ENCODE results near the gene PIH1D1.
A peak's percentile ranks its signal among the peaks of the same experiment; 100 is the strongest.
"Not testable (repeated sequence)": the region's sequence is repeated elsewhere in the genome, so short reads cannot be mapped to it uniquely, and the experiment has no call there.

Gene PIH1D1

GRCh38 chr19:49456326-49456725 lies 4.7 kb upstream of the PIH1D1 start:
- DNase-seq (ENCODE audit: low spot score): no peak

- no peak for DNase-seq (ENCODE audit: low spot score)
Measured at GRCh38 chr19:49455773-49456172, 4.2 kb upstream of the PIH1D1 start.

DNA sequence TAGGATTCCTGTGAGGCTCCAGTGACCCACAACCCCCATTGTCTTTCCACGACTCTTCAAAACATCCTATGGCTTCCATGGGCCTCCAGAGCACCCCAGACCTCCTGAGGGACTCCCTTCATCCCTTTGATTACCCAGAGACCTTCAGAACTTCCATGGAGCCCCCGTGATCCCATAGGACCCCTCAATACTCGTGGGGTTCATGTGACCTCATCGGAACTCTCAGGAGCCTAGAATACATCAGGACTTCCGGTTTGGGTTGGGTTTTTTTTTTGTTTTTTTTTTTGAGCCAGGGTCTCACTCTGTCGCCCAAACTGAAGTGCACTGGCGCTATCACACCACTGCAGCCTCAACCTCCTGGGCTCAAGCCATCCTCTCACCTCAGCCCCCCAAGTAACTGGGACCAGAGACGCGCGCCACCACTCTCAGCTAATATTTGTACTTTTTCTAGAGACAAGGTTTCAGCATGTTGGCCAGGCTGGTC lies 2.2 kb upstream of the PIH1D1 start:
- no peak for DNase-seq (ENCODE audit: low spot score)

- DNase-seq (ENCODE audit: low spot score): peak; percentile 94
Measured at GRCh38 chr19:49453013-49453756, 1.6 kb upstream of the PIH1D1 start, which contains the start of gene ALDH16A1. Gene ALDH16A1, plus strand, starts transcription at chr19:49453225. Its CDS starts 107 bp downstream, at chr19:49453332.

DNA sequence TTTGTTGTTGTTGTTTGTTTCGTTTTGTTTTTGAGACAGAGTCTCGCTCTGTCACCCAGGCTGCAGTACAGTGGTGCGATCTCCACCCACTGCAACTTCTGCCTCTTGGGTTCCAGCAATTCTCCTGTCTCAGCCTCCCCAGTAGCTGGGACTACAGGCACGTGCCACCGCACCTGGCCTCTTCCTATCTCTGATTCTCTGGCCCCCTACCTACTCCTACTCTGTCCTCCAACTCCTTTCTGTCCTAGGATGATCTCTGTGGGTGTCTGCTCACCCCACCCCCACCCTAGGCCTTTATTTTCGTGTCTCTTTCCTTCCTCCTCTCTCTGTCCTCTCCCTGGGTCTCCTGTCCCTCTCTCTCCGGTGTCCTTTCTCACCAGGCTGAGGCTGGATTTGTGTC lies 1.2 kb downstream of the PIH1D1 start:
- DNase-seq (ENCODE audit: low spot score): no peak

DNA sequence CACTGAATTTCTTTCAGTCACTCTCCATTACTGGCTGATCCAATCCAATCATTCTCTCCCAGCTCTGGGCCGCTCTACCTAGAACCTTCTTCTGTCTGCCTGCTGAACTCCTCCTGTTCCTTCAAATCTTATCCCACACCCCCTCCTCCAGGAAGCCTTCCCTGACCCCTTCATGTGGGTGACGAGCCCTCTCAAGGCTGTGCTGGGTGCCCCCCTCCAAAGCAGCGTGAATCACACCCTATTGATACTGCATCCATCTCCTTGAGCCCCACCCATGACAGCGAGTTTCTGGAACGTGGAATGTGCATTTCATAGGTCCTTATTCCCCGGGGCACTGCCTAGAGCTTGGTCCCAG lies 3.2 kb downstream of the PIH1D1 start:
- DNase-seq (ENCODE audit: low spot score): no peak

DNA sequence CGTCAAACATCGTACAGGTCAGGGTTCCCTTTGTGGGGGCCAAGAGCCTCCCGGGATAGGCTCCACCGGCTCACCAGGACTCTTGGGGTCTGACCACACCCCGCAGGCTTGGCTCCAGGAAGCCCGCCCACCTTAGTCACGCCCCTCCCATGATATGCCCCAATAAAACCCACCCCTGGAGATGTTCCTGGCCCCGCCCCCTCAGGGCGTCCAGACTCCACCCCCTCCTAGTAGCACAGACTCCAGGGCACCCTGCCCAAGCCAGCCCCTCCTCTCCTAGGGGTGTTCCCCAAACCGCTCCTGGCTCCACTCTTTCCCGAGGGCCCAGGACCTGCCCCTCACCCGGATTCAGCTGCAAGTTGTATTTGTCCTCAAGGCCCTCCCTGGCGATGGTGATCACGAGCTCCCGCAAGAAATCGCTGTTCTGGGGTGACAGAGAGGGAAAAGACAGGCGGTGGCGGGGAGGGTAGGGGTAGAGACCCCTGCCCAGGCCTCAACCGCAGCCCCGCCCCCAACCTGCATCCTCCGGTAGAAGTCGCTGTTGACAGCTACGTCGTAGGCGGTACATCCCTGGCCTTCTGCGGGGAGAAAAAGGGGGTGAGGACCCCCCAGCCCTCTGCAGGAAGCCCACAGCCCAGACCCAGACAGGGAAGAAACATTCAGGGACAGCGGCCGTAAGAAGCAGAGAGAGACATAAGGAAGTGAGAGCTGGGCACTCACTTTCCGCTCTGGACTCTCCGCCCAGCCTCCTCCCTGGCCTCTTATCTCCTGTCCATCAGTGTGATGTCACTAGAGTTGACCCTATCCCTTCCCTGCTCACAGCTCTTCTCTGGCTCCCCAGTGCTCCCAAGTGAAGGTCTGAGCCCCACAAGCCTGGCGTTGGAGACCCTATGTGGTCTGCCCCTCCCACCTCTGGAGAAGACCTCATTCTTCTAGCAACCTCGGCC lies 3.9 kb downstream of the PIH1D1 start:
- peak; percentile 24 for DNase-seq (ENCODE audit: low spot score)

DNA sequence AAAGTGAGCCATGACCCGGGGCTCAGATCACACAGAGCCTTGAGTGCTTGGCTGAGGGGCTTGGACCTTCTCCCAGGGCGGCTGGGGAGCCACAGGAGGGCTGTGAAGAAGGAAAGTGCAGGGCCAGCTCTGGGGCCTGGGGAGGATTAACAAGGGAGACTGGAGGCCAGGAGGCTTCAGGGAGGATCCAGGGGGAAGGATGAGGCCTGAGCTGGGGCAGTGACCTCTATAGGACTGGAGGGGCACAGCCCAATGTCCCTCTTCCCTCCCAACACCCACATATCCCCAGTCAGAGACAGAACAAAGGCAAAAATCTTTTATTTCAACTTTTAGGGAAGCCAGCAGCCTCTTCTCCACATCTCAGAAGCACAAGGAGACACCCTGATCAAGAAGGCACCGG lies 5.6 kb downstream of the PIH1D1 start:
- no peak for DNase-seq (ENCODE audit: low spot score)

DNA sequence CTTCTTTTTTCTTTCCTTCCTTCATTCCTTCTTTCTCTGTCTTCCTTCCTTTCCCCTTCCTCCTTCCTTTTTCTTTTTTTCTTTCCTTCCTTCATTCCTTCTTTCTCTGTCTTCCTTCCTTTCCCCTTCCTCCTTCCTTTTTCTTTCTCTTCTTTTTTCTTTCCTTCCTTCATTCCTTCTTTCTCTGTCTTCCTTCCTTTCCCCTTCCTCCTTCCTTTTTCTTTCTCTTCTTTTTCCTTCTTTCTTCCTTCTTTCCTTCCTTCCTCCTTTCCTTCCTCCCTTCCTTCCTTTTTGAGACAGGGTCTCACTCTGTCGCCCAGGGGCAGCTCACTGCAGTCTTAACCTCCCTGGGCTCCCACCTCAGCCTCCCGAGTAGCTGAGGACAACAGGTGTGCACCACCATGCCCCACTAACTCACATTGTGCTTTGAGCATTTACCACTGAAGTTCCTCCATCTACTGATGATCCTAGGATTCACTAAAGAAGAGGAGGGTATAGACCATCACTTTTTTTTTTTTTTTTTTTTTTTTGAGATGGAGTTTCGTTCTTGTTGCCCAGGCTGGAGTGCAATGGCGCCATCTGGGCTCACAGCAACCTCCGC lies 7.4 kb downstream of the PIH1D1 start:
- DNase-seq (ENCODE audit: low spot score): not testable (repeated sequence)

GRCh38 chr19:49443366-49444099 lies 8.1 kb downstream of the PIH1D1 start:
- DNase-seq (ENCODE audit: low spot score): peak; percentile 89

DNA sequence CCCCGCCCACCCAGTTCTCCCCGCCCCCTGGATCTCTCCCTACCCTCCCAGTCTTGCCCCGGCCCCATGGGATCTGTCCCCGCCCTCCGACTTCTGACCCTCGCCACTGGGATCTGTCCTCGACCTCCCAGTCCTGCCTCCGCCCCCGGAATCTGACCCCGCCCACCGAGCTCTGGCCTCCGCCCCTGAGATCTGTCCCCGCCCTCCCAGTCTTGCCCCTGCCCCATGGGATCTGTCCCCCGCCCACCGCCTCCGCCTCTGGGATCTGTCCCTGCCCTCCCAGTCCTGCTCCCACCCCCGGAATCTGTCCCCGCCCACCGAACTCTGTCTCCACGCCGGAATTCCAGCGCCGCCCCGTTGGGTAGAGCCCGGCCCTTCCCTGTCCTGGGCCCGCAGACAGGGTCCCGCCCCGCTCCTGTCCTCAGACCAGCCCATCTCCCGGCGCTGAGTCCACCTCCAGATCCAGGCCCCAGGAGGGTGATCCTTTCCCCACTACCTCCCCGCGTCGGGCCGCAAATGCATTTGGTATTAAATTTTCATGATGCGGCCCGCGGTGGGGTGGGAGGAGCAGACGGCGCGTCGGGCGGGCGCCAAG lies 8.7 kb downstream of the PIH1D1 start:
- peak; percentile 74 for DNase-seq (ENCODE audit: low spot score)

- DNase-seq (ENCODE audit: low spot score): no peak
Measured at GRCh38 chr19:49442354-49442753, 9.3 kb downstream of the PIH1D1 start.

GRCh38 chr19:49441960-49442350 lies 9.7 kb downstream of the PIH1D1 start:
- no peak for DNase-seq (ENCODE audit: low spot score)

DNA sequence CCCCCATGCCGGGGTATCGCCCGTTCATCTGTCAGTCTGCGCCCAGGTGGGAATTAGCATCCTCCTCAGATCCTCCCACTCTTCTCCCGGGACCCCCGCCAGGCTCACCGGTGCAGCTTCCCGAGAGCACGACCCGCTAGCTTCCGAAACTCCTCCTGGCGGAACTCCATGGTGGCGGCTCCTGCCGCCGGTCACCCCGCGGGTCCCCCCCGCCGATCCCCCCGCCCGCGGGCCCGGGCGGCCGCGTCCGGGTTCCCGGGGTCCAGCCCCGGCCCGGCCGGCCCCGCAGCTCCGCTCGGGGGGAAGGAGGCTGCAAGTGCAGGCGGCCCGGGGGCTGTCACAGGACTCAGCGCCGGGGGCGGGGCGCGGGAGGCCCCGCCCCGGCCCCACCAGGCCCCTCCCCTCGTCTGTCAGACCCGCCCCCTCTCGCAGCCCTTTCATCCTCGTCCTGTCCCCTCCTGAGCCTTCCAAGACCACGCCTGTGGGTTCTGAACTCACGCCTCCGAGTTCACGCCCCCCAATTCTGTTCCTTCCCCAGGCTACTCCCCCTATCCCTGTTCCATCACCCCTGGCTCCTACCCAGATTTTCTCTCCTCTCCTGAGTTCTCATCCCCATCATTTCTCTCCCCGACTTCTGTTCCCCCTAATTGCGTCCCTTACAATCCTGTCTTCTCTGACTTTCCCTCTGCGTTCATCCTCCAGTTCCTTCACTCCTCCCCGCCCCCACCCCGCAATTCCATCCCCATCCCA lies 10.2 kb downstream of the PIH1D1 start, which contains the start of gene SLC17A7:
SLC17A7 (minus strand) TSS at position 318 of the 750 bp plus-strand sequence; CDS start at position 170, 148 bp downstream.
- DNase-seq (ENCODE audit: low spot score): no peak

GRCh38 chr19:49440439-49441209 lies 11.0 kb downstream of the PIH1D1 start:
- DNase-seq (ENCODE audit: low spot score): no peak

DNA sequence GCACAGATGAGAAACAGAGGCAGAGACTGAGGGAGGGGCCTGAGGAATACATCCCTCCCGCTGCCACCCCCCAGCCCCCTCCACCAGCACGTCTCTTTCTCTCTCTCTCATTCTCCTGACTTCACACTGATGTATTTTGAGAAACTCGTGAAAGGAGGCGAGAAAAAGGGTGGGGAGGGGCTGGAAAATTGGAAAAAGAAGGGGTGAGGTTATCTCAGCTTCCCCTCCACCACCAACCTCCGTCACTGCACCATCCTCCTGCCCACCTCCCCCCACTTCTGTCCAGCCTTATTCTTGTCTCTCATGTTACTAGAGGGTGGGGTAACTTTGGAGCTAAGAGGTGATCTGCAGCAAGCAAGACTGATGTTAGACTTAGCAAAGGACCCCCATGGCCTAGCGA lies 11.8 kb downstream of the PIH1D1 start:
- DNase-seq (ENCODE audit: low spot score): no peak

- no peak for DNase-seq (ENCODE audit: low spot score)
Measured at GRCh38 chr19:49438261-49438660, 13.4 kb downstream of the PIH1D1 start.

DNA sequence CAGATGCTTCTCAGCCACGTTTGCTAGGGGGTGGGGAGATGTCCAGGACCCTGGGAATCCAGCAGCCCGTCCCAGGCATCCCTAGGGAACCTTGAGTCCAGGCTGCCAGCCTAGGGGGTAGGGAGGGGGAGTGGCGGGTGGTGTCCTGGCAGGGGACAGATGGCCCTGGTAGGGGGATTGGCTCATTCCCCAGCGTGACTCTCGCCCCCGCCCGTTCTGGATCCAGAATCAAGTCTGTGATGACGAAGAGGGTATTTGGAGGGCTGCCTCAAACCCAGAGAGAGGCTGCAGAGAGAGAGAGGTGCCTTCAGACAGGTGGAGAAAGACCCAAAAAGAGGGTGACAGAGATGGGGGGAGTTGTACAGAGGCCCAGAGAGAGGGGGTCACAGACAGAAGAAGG lies 14.4 kb downstream of the PIH1D1 start:
- no peak for DNase-seq (ENCODE audit: low spot score)

DNA sequence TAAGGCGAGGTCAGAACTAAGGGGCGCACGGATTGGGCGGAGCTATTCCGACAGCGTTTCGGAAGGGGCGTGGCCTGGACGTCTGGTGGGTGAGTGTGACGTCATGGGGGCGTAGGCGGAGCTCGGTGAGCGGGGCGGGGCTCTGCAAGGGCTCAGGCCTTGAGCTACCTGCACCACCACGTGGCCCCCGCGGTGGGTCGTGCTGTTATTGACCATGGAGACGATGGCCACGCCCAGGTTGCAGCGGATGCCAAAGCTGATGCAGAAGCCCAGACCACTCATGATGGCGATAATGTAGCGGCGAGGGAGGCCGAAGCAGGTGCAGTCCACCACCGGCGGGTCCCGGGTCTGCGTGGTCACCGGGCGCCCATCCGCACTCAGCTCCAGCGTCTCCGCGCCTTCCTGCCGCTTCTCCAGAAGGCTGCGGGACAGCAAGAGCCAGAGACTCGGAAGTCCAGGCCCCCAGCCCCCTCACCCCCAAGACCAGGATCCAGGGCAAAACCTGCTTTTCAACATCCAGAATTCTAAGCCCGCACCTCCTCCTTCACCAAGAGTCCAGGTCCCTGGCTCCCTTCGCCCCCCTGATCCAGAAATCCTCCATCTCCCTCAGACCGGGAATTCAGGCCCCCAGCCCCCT lies 15.1 kb downstream of the PIH1D1 start:
- DNase-seq (ENCODE audit: low spot score): no peak

Data from SK-N-DZ (cell line).